Measurements from ENCODE around the gene LTB4R2. TPM values are rescaled to one million over a fixed set of nuclear protein-coding genes. Genes with fewer than 3 reads are reported as not detected.

LTB4R2 gene
- total and polyA plus RNA-seq, 2 donors (not counting 1 experiment from before 2014, with no cell fraction given), result 0.23 to 1.8 TPM

DNA sequence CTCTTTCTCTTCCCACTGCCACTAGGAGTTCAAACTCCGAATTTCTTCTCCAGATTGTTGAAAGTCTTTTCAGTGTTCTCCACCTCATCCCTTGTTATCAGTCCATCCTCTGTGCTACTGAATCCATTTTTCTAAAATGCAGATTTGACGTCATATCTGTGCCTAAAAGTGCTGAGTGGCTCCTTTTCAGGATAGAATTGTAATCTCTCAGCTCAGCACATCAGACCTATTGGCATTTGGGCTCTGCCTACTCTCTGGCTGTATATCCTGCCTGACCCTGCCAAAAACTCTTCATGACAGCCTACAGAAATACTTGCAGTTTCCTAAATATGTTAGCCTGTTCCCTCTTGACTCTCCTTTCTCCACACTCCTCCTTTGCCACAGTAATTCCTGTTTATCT, 37.5 kb upstream of the LTB4R2 start:
- no peak overlapping the region for H3K27ac ChIP-seq (ENCODE audit: insufficient read depth, low read length)
- no peaks in the 10 kb centered on the region for H3K79me2 ChIP-seq (ENCODE audit: control insufficient read depth, insufficient read depth, low read length)
- peaks cover 4% of the 10 kb centered on the region for H3K36me3 ChIP-seq (ENCODE audit: control insufficient read depth, insufficient read depth, low read length)
- no peak overlapping the region for H2AFZ ChIP-seq (ENCODE audit: low read length)
- no peaks in the 10 kb centered on the region for H3K9me3 ChIP-seq (ENCODE audit: control insufficient read depth, insufficient read depth, low read depth, low read length)
- TF ChIP-seq, protein P1, sequence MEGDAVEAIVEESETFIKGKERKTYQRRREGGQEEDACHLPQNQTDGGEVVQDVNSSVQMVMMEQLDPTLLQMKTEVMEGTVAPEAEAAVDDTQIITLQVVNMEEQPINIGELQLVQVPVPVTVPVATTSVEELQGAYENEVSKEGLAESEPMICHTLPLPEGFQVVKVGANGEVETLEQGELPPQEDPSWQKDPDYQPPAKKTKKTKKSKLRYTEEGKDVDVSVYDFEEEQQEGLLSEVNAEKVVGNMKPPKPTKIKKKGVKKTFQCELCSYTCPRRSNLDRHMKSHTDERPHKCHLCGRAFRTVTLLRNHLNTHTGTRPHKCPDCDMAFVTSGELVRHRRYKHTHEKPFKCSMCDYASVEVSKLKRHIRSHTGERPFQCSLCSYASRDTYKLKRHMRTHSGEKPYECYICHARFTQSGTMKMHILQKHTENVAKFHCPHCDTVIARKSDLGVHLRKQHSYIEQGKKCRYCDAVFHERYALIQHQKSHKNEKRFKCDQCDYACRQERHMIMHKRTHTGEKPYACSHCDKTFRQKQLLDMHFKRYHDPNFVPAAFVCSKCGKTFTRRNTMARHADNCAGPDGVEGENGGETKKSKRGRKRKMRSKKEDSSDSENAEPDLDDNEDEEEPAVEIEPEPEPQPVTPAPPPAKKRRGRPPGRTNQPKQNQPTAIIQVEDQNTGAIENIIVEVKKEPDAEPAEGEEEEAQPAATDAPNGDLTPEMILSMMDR (conservative IDR thresholded peaks at IDR 0.05 in 1 of 2, IDR thresholded peaks at IDR 0.05 in 1 of 2; ENCODE audit: low read depth in 1 of 2, low read length in 2 of 2), result no peak
- TF ChIP-seq EZH2 (IDR thresholded peaks at IDR 0.05; ENCODE audit: low read length, missing control alignments), result no peak
- H3K4me1 ChIP-seq (ENCODE audit: control insufficient read depth, extremely low read depth, insufficient read depth, low read length), result no peaks in the 10 kb centered on the region
- H3K4me3 ChIP-seq (replicated peaks in 1 of 4; ENCODE audit: control extremely low read depth in 1 of 4, insufficient read depth in 1 of 4, low read depth in 3 of 4, low read length in 4 of 4), result no peak overlapping the region
- H3K9ac ChIP-seq (ENCODE audit: insufficient read depth, low read length), result no peak overlapping the region
- no peaks in the 10 kb centered on the region for H4K20me1 ChIP-seq (ENCODE audit: control insufficient read depth, extremely low read depth, insufficient read depth, low read length)
- no peak overlapping the region for H3K4me2 ChIP-seq (ENCODE audit: extremely low read depth, insufficient read depth, low read length)
- no peaks in the 10 kb centered on the region for H3K27me3 ChIP-seq (ENCODE audit: control insufficient read depth, insufficient read depth, low read length)
- DNase-seq (ENCODE audit: low read depth in 2 of 2), result no peak

DNA sequence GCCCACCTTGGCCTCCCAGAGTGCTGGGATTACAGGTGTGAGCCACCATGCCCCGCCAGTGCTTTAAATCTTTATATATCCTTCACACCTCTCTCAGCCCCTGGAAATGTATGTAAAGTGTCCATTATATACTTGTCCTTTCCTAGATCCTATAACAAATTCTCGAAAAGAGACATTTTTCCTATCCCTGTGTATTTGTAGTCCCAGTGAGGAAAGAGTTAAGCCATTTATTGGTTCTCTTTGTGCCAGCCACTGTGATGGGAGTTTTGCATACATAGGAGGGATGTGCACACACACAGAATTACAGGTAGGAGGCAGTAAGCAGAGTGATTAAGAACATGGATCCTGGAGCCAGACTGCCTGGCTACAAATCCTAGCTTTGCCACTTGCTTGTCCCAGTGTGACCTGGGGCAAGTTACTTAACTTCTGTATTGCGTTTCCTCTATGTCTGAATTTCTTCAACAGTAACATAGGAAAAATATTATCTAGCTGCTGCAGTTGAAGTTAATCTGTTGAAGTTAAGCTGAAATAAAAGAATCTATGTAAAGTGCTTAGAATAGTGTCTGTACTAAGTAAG, 36.4 kb upstream of the LTB4R2 start:
- H4K20me1 ChIP-seq (ENCODE audit: control insufficient read depth, extremely low read depth, insufficient read depth, low read length), result no peaks in the 10 kb centered on the region
- no peaks in the 10 kb centered on the region for H3K9me3 ChIP-seq (ENCODE audit: control insufficient read depth, insufficient read depth, low read depth, low read length)
- no peaks in the 10 kb centered on the region for H3K4me1 ChIP-seq (ENCODE audit: control insufficient read depth, extremely low read depth, insufficient read depth, low read length)
- H3K9ac ChIP-seq (ENCODE audit: insufficient read depth, low read length), result no peak overlapping the region
- H3K4me3 ChIP-seq (replicated peaks in 1 of 4; ENCODE audit: control extremely low read depth in 1 of 4, insufficient read depth in 1 of 4, low read depth in 3 of 4, low read length in 4 of 4), result no peak overlapping the region
- DNase-seq (ENCODE audit: low read depth in 2 of 2), result no peak
- no peak for TF ChIP-seq EZH2 (IDR thresholded peaks at IDR 0.05; ENCODE audit: low read length, missing control alignments)
- TF ChIP-seq, protein P1 (conservative IDR thresholded peaks at IDR 0.05 in 1 of 2, IDR thresholded peaks at IDR 0.05 in 1 of 2; ENCODE audit: low read depth in 1 of 2, low read length in 2 of 2), result peak in 1 of 2 donors; percentile 1
- no peak overlapping the region for H3K27ac ChIP-seq (ENCODE audit: insufficient read depth, low read length)
- H2AFZ ChIP-seq (ENCODE audit: low read length), result no peak overlapping the region
- H3K27me3 ChIP-seq (ENCODE audit: control insufficient read depth, insufficient read depth, low read length), result no peaks in the 10 kb centered on the region
- H3K4me2 ChIP-seq (ENCODE audit: extremely low read depth, insufficient read depth, low read length), result no peak overlapping the region
- H3K36me3 ChIP-seq (ENCODE audit: control insufficient read depth, insufficient read depth, low read length), result peaks cover 2% of the 10 kb centered on the region
- no peaks in the 10 kb centered on the region for H3K79me2 ChIP-seq (ENCODE audit: control insufficient read depth, insufficient read depth, low read length)

DNA sequence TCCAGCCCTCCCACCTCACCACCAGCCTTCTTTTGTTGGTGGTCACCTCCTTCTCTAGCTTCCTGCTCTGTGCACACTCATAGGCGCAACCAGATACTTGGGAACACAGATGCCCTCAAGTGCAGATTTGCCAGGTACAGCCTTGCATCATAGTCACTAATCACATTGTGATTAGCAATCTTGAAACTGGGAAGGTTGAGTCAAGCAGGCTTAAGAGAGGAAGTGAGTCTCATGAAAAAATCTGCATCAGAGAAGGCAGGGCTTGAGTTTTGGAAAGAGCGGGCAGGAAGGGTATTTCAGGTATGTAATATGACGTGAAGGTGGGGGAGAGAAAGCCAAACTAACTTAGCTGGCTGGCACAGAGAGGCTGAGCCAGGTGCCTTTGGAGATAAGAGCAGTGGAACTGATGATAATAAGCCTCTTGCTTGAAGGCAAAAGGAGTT, 35.8 kb upstream of the LTB4R2 start:
- Histone ChIP-seq H4K20me1 (ENCODE audit: control insufficient read depth, extremely low read depth, insufficient read depth, low read length) (no peaks in the 10 kb centered on the region), H3K4me3 (replicated peaks in 1 of 4; ENCODE audit: control extremely low read depth in 1 of 4, insufficient read depth in 1 of 4, low read depth in 3 of 4, low read length in 4 of 4) (no peak overlapping the region), H2AFZ (ENCODE audit: low read length) (no peak overlapping the region), H3K27ac (ENCODE audit: insufficient read depth, low read length) (no peak overlapping the region), H3K9me3 (ENCODE audit: control insufficient read depth, insufficient read depth, low read depth, low read length) (no peaks in the 10 kb centered on the region), H3K27me3 (ENCODE audit: control insufficient read depth, insufficient read depth, low read length) (no peaks in the 10 kb centered on the region), H3K4me1 (ENCODE audit: control insufficient read depth, extremely low read depth, insufficient read depth, low read length) (no peaks in the 10 kb centered on the region), H3K36me3 (ENCODE audit: control insufficient read depth, insufficient read depth, low read length) (peaks cover 2% of the 10 kb centered on the region), H3K79me2 (ENCODE audit: control insufficient read depth, insufficient read depth, low read length) (no peaks in the 10 kb centered on the region), H3K9ac (ENCODE audit: insufficient read depth, low read length) (no peak overlapping the region), H3K4me2 (ENCODE audit: extremely low read depth, insufficient read depth, low read length) (no peak overlapping the region)
- DNase-seq (ENCODE audit: low read depth in 2 of 2), result peak in 1 of 2 donors; percentile 19
- TF ChIP-seq, protein P1 (conservative IDR thresholded peaks at IDR 0.05 in 1 of 2, IDR thresholded peaks at IDR 0.05 in 1 of 2; ENCODE audit: low read depth in 1 of 2, low read length in 2 of 2), result no peak
- no peak for TF ChIP-seq EZH2 (IDR thresholded peaks at IDR 0.05; ENCODE audit: low read length, missing control alignments)
